HepG2 (cell line): ENCODE measurements around the gene SUSD6. TPM values are rescaled to one million over a fixed set of nuclear protein-coding genes. Genes with fewer than 3 reads are reported as not detected.

ENCODE experiments used
- FOXJ3 ChIP-seq: sonication (generic); formaldehyde crosslinking; IDR thresholded peaks from 2 replicates; pipeline ENCODE4 v1.4.0; 2020; ENCODE audit warnings: missing genetic modification reagents, mild to moderate bottlenecking, borderline replicate concordance
- KDM2A ChIP-seq: sonication (generic); formaldehyde crosslinking; IDR thresholded peaks from 2 replicates; pipeline ENCODE4 v1.4.0; 2020; ENCODE audit warnings: low read depth, missing genetic modification reagents, borderline replicate concordance
- RBM39 ChIP-seq: fragments of 200-400 bp; formaldehyde crosslinking; IDR thresholded peaks from one replicate; pipeline ENCODE4 v1.6.1; 2018; ENCODE audit warnings: antibody characterized with exemption, mild to moderate bottlenecking, low read depth, low read length; ENCODE audit not compliant: poor library complexity, severe bottlenecking
- SOX6 ChIP-seq, 2 experiments: fragments of 450-650 bp in 1 of 2; sonication (generic) in 1 of 2; formaldehyde crosslinking in 1 of 2; IDR thresholded peaks; 2 replicates each; pipeline versions ENCODE4 v1.4.0 to v1.6.1; 2017 to 2020; ENCODE audit warnings: antibody characterized with exemption in 1 of 2, mild to moderate bottlenecking in 1 of 2, missing genetic modification reagents in 1 of 2
- SPEN ChIP-seq: sonication (generic); formaldehyde crosslinking; IDR thresholded peaks from 2 replicates; pipeline ENCODE4 v1.5.1; 2020; ENCODE audit warnings: low read depth, mild to moderate bottlenecking, missing genetic modification reagents
- ZNF263 ChIP-seq: sonication (generic); formaldehyde crosslinking; IDR thresholded peaks from 2 replicates; pipeline ENCODE4 v1.4.0; 2020; ENCODE audit warnings: missing genetic modification reagents
- ZNF746 ChIP-seq: sonication (generic); formaldehyde crosslinking; IDR thresholded peaks from 2 replicates; pipeline ENCODE4 v1.8.0; 2022; ENCODE audit warnings: mild to moderate bottlenecking, missing genetic modification reagents
- ZSCAN25 ChIP-seq: sonication (generic); formaldehyde crosslinking; IDR thresholded peaks from 2 replicates; pipeline ENCODE4 v1.8.0; 2022; ENCODE audit warnings: mild to moderate bottlenecking, missing genetic modification reagents
- polyA plus RNA-seq, 8 experiments: library from polyadenylated mRNA; depleted of rRNA in 3 of 8; stranded (reverse) in 7 of 8; unstranded in 1 of 8; fragments of >200 nt; fragmentation: Illumina TruSeq in 4 of 8; extraction: Trizol in 4 of 8; gene quantifications; 2 replicates each; pipeline versions ENCODE4 v1.2.1 to v1.2.3, GENCODE V29; 2011 to 2016; ENCODE audit warnings: low read depth in 4 of 8, missing spikeins in 1 of 8, mixed read lengths in 1 of 8; ENCODE audit not compliant: insufficient read depth in 1 of 8
- total RNA-seq, 5 experiments: library from RNA; depleted of rRNA; stranded (reverse); fragments of >200 nt; fragmentation: Illumina TruSeq; extraction: Trizol; gene quantifications; 2 replicates each; pipeline ENCODE4 v1.2.3, GENCODE V29; 2016; ENCODE audit warnings: low read depth in 1 of 5
- TF ChIP-seq, protein P1 (sequence below): sonication (generic); formaldehyde crosslinking; IDR thresholded peaks from 2 replicates; pipeline ENCODE4 v1.5.1; 2020; ENCODE audit warnings: mild to moderate bottlenecking, moderate library complexity, missing genetic modification reagents
- TF ChIP-seq, protein P2 (sequence below): sonication (generic); formaldehyde crosslinking; IDR thresholded peaks from 2 replicates; pipeline ENCODE4 v1.8.0; 2022; ENCODE audit warnings: missing genetic modification reagents, mild to moderate bottlenecking, moderate library complexity, borderline replicate concordance
- TF ChIP-seq, protein P3 (sequence below): conservative IDR thresholded peaks from 2 replicates; pipeline ENCODE4 v1.6.1; 2018; ENCODE audit warnings: missing genetic modification reagents
- TF ChIP-seq, protein P4 (sequence below), 2 experiments: fragments of 450-650 bp in 1 of 2; sonication (generic) in 1 of 2; formaldehyde crosslinking in 1 of 2; IDR thresholded peaks; 2 replicates each; pipeline versions ENCODE4 v1.6.1 to v1.8.0; 2016 to 2022; ENCODE audit warnings: antibody characterized with exemption in 1 of 2, mild to moderate bottlenecking in 1 of 2, missing genetic modification reagents in 1 of 2

The SUSD6 gene
- total and polyA plus RNA-seq, 2 of the 13 experiments (the other 11 are each of a cell fraction or from before 2014, with no cell fraction given): 7.2 to 7.4 TPM

DNA sequence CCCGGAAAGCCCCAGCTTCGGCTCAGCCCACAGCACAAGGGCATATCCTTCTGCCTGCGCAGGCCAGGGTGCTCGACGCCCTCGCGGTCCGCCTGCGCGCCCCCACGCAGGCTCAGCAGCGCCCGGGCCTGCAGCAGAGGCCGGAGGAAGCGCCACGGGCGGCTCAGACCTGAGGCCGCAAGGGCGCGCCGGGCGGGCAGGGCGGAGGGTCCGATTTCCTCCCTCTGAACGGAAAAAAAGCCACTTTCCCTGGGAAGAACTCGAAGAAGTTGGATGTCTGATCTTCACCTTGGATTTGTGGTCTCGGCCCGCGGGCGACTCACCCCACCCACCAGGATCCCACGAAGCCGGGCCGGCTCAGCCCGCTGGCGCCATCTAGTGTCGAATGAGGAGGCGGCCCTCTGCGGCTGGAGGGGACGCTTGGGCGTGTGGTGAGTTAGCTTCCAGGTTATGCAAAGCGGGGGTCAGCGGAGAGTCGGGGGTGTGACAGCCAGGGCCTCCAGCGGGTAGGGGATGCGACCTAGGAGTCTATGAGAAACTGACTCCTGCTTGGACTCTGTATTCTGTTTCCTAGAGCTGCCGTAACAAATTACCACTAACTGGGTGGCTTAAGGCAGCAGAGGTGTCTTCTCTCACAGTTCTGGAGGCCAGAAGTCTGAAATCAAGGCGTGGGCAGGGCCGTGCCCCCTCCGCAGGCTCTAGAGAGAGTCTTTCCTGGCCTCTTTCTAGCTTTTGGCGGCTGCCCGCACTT, 115.5 kb downstream of the SUSD6 start (continued):
- TF ChIP-seq, protein P1, sequence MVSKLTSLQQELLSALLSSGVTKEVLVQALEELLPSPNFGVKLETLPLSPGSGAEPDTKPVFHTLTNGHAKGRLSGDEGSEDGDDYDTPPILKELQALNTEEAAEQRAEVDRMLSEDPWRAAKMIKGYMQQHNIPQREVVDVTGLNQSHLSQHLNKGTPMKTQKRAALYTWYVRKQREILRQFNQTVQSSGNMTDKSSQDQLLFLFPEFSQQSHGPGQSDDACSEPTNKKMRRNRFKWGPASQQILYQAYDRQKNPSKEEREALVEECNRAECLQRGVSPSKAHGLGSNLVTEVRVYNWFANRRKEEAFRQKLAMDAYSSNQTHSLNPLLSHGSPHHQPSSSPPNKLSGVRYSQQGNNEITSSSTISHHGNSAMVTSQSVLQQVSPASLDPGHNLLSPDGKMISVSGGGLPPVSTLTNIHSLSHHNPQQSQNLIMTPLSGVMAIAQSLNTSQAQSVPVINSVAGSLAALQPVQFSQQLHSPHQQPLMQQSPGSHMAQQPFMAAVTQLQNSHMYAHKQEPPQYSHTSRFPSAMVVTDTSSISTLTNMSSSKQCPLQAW (CRISPR knock-in tag): peak; percentile 71
- TF ChIP-seq FOXJ3 (CRISPR knock-in tag) (no peak), ZNF746 (CRISPR knock-in tag) (no peak), SOX6 (IDR thresholded peaks at IDR 0.05) (no peak), SOX6 (CRISPR knock-in tag; IDR thresholded peaks at IDR 0.05) (no peak), ZSCAN25 (CRISPR knock-in tag) (no peak), KDM2A (CRISPR knock-in tag) (peak; percentile 88), RBM39 (no peak), ZNF263 (CRISPR knock-in tag) (no peak), SPEN (peak; percentile 64; the same call in 1 of the 2 replicates)
- TF ChIP-seq, protein P2, sequence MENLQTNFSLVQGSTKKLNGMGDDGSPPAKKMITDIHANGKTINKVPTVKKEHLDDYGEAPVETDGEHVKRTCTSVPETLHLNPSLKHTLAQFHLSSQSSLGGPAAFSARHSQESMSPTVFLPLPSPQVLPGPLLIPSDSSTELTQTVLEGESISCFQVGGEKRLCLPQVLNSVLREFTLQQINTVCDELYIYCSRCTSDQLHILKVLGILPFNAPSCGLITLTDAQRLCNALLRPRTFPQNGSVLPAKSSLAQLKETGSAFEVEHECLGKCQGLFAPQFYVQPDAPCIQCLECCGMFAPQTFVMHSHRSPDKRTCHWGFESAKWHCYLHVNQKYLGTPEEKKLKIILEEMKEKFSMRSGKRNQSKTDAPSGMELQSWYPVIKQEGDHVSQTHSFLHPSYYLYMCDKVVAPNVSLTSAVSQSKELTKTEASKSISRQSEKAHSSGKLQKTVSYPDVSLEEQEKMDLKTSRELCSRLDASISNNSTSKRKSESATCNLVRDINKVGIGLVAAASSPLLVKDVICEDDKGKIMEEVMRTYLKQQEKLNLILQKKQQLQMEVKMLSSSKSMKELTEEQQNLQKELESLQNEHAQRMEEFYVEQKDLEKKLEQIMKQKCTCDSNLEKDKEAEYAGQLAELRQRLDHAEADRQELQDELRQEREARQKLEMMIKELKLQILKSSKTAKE (CRISPR knock-in tag): no peak
- TF ChIP-seq, protein P3, sequence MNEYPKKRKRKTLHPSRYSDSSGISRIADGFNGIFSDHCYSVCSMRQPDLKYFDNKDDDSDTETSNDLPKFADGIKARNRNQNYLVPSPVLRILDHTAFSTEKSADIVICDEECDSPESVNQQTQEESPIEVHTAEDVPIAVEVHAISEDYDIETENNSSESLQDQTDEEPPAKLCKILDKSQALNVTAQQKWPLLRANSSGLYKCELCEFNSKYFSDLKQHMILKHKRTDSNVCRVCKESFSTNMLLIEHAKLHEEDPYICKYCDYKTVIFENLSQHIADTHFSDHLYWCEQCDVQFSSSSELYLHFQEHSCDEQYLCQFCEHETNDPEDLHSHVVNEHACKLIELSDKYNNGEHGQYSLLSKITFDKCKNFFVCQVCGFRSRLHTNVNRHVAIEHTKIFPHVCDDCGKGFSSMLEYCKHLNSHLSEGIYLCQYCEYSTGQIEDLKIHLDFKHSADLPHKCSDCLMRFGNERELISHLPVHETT (CRISPR knock-in tag): no peak
- TF ChIP-seq, protein P4, sequence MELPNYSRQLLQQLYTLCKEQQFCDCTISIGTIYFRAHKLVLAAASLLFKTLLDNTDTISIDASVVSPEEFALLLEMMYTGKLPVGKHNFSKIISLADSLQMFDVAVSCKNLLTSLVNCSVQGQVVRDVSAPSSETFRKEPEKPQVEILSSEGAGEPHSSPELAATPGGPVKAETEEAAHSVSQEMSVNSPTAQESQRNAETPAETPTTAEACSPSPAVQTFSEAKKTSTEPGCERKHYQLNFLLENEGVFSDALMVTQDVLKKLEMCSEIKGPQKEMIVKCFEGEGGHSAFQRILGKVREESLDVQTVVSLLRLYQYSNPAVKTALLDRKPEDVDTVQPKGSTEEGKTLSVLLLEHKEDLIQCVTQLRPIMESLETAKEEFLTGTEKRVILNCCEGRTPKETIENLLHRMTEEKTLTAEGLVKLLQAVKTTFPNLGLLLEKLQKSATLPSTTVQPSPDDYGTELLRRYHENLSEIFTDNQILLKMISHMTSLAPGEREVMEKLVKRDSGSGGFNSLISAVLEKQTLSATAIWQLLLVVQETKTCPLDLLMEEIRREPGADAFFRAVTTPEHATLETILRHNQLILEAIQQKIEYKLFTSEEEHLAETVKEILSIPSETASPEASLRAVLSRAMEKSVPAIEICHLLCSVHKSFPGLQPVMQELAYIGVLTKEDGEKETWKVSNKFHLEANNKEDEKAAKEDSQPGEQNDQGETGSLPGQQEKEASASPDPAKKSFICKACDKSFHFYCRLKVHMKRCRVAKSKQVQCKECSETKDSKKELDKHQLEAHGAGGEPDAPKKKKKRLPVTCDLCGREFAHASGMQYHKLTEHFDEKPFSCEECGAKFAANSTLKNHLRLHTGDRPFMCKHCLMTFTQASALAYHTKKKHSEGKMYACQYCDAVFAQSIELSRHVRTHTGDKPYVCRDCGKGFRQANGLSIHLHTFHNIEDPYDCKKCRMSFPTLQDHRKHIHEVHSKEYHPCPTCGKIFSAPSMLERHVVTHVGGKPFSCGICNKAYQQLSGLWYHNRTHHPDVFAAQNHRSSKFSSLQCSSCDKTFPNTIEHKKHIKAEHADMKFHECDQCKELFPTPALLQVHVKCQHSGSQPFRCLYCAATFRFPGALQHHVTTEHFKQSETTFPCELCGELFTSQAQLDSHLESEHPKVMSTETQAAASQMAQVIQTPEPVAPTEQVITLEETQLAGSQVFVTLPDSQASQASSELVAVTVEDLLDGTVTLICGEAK (IDR thresholded peaks at IDR 0.05): no peak
- TF ChIP-seq, protein P4 (CRISPR knock-in tag; IDR thresholded peaks at IDR 0.05): no peak; the same call in 1 of the 2 replicates
